SK-N-SH treated with all-trans-retinoic acid at 6 μM for 48 hours (cell line): ENCODE measurements around the gene C19orf33.

ENCODE experiments used
- ESRRG ChIP-seq: fragments of 250-450 bp; sonication (Bioruptor Pico); IDR thresholded peaks from 2 replicates; pipeline ENCODE4 v1.6.1; 2021; ENCODE audit warnings: mild to moderate bottlenecking
- OSR1 ChIP-seq: fragments of 250-450 bp; sonication (Bioruptor Pico); IDR thresholded peaks from 2 replicates; pipeline ENCODE4 v1.8.0; 2022; ENCODE audit warnings: moderate library complexity, mild to moderate bottlenecking, inconsistent platforms
- POU6F1 ChIP-seq: fragments of 250-450 bp; sonication (Bioruptor Pico); IDR thresholded peaks from 2 replicates; pipeline ENCODE4 v1.8.0; 2021; ENCODE audit warnings: low read depth, mild to moderate bottlenecking, moderate library complexity, borderline replicate concordance
- PPARA ChIP-seq: fragments of 250-450 bp; sonication (Bioruptor Pico); IDR thresholded peaks from 2 replicates; pipeline ENCODE4 v1.5.0; 2020; ENCODE audit warnings: mild to moderate bottlenecking, borderline replicate concordance
- TCF4 ChIP-seq: fragments of 250-450 bp; sonication (Bioruptor Pico); IDR thresholded peaks from 2 replicates; pipeline ENCODE4 v1.8.0; 2021; ENCODE audit warnings: mild to moderate bottlenecking, moderate library complexity, borderline replicate concordance
- ZC3H10 ChIP-seq: fragments of 250-450 bp; sonication (Bioruptor Pico); IDR thresholded peaks from 2 replicates; pipeline ENCODE4 v1.5.1; 2021; ENCODE audit warnings: mild to moderate bottlenecking, moderate library complexity
- ZFP30 ChIP-seq: fragments of 450-650 bp; formaldehyde crosslinking; IDR thresholded peaks from 2 replicates; pipeline ENCODE4 v1.5.0; 2022; ENCODE audit warnings: mild to moderate bottlenecking, moderate library complexity
- ZNF70 ChIP-seq: fragments of 450-650 bp; formaldehyde crosslinking; IDR thresholded peaks from 2 replicates; pipeline ENCODE4 v1.5.0; 2020; ENCODE audit warnings: mild to moderate bottlenecking, moderate library complexity

- no peak for TF ChIP-seq ZNF70
- no peak for TF ChIP-seq ESRRG (CRISPR knock-in tag)
- TF ChIP-seq TCF4, result no peak
- no peak for TF ChIP-seq PPARA
- no peak for TF ChIP-seq ZC3H10
- TF ChIP-seq ZFP30 (CRISPR knock-in tag), result no peak
- no peak for TF ChIP-seq POU6F1
- TF ChIP-seq OSR1 (CRISPR knock-in tag), result no peak
These were observed 20.4 kb downstream of the C19orf33 start for GRCh38 chr19:38324431-38324830.
